GM12873 (cell line): ENCODE measurements around the gene TRPV5.
A peak's percentile ranks its signal among the peaks of the same experiment; 100 is the strongest.

ENCODE experiments used
- CTCF ChIP-seq: IDR thresholded peaks from 2 replicates; pipeline ENCODE4 v1.5.1; 2012; ENCODE audit warnings: low read depth, mild to moderate bottlenecking, moderate library complexity, low read length, control low read depth; ENCODE audit not compliant: insufficient read depth; ENCODE audit errors: missing control alignments

TRPV5 gene

GRCh38 chr7:142874409-142874808 lies 59.1 kb downstream of the TRPV5 start:
- no peak for TF ChIP-seq CTCF

GRCh38 chr7:142873871-142874270 lies 59.7 kb downstream of the TRPV5 start:
- TF ChIP-seq CTCF = no peak

- TF ChIP-seq CTCF = peak; percentile 92
Observed at GRCh38 chr7:142873281-142873784, 60.2 kb downstream of the TRPV5 start.

- no peak for TF ChIP-seq CTCF
Observed at GRCh38 chr7:142872106-142872675, 61.4 kb downstream of the TRPV5 start.

GRCh38 chr7:142871260-142872105 lies 62.1 kb downstream of the TRPV5 start:
- TF ChIP-seq CTCF = no peak

- TF ChIP-seq CTCF = no peak
Observed at GRCh38 chr7:142870566-142871259, 62.8 kb downstream of the TRPV5 start.

- TF ChIP-seq CTCF = no peak
Observed at GRCh38 chr7:142870147-142870559, 63.4 kb downstream of the TRPV5 start.
